Liver (tissue), 9 donors: ENCODE measurements around the gene NXN. TPM values are rescaled to one million over a fixed set of nuclear protein-coding genes. Genes with fewer than 3 reads are reported as not detected.

ENCODE experiments used
- DNase-seq: peaks from one replicate; pipeline ENCODE4 v3.0.0-alpha.2; 2017; ENCODE audit warnings: low spot score
- H3K27ac ChIP-seq, 2 donors: one replicate each; pipeline ENCODE4 v1.7.0; 2013; ENCODE audit warnings: inconsistent platforms in 2 of 2, low read length in 2 of 2, control low read depth in 1 of 2, low read depth in 1 of 2, mild to moderate bottlenecking in 1 of 2
- H3K27me3 ChIP-seq, 4 donors: one replicate each; pipeline versions ENCODE4 v1.6.1 to v1.7.0; 2013; ENCODE audit warnings: low read length in 3 of 4, inconsistent platforms in 1 of 4, mild to moderate bottlenecking in 1 of 4, moderate library complexity in 1 of 4; ENCODE audit not compliant: control insufficient read depth in 4 of 4, insufficient read depth in 4 of 4
- H3K36me3 ChIP-seq, 4 donors: one replicate each; pipeline versions ENCODE4 v1.6.1 to v1.7.0; 2013; ENCODE audit warnings: low read length in 3 of 4, mild to moderate bottlenecking in 3 of 4, low read depth in 1 of 4, moderate library complexity in 1 of 4; ENCODE audit not compliant: control insufficient read depth in 4 of 4, insufficient read depth in 3 of 4
- H3K4me1 ChIP-seq, 4 donors: one replicate each; pipeline versions ENCODE4 v1.6.1 to v1.7.0; 2013; ENCODE audit warnings: low read length in 3 of 4, mild to moderate bottlenecking in 3 of 4, moderate library complexity in 1 of 4; ENCODE audit not compliant: control insufficient read depth in 4 of 4, insufficient read depth in 4 of 4
- H3K4me3 ChIP-seq, 3 donors: one replicate each; pipeline versions ENCODE4 v1.6.1 to v1.7.0; 2013; ENCODE audit warnings: low read length in 3 of 3, control low read depth in 1 of 3, low read depth in 1 of 3, mild to moderate bottlenecking in 1 of 3
- H3K9ac ChIP-seq, 2 donors: one replicate each; pipeline ENCODE4 v1.7.0; 2013; ENCODE audit warnings: low read length in 2 of 2, mild to moderate bottlenecking in 2 of 2, moderate library complexity in 2 of 2, control low read depth in 1 of 2, low read depth in 1 of 2
- H3K9me3 ChIP-seq, 4 donors: one replicate each; pipeline versions ENCODE4 v1.6.1 to v1.7.0; 2013; ENCODE audit warnings: low read length in 3 of 4; ENCODE audit not compliant: control insufficient read depth in 4 of 4
- ATF3 ChIP-seq: IDR thresholded peaks from 2 replicates; pipeline ENCODE4 v1.6.1; 2016; ENCODE audit warnings: antibody characterized with exemption
- CTCF ChIP-seq: fragments of 150-350 bp; IDR thresholded peaks from 2 replicates; pipeline ENCODE4 v1.5.1; 2017; ENCODE audit warnings: improper control_type of control experiment, low read depth, low read length; ENCODE audit not compliant: missing input control
- EGR1 ChIP-seq, 2 donors: IDR thresholded peaks; 2 replicates each; pipeline ENCODE4 v1.6.1; 2016 to 2018; ENCODE audit warnings: antibody characterized with exemption in 2 of 2, low read depth in 2 of 2
- FOXA1 ChIP-seq: IDR thresholded peaks from 2 replicates; pipeline ENCODE4 v1.6.1; 2016; ENCODE audit warnings: antibody characterized with exemption
- FOXA2 ChIP-seq: IDR thresholded peaks from 2 replicates; pipeline ENCODE4 v1.6.1; 2016; ENCODE audit warnings: antibody characterized with exemption
- HNF4A ChIP-seq, 2 donors: conservative IDR thresholded peaks; 2 replicates each; pipeline ENCODE4 v1.6.1; 2016; ENCODE audit warnings: antibody characterized with exemption in 2 of 2, mild to moderate bottlenecking in 2 of 2
- HNF4G ChIP-seq: IDR thresholded peaks from 2 replicates; pipeline ENCODE4 v1.6.1; 2016; ENCODE audit warnings: antibody characterized with exemption
- JUND ChIP-seq, 2 donors: IDR thresholded peaks; 2 replicates each; pipeline ENCODE4 v1.6.1; 2016; ENCODE audit warnings: antibody characterized with exemption in 2 of 2
- MAX ChIP-seq: IDR thresholded peaks from 2 replicates; pipeline ENCODE4 v1.6.1; 2016; ENCODE audit warnings: antibody characterized with exemption
- NR2F2 ChIP-seq: IDR thresholded peaks from 2 replicates; pipeline ENCODE4 v1.6.1; 2016; ENCODE audit warnings: antibody characterized with exemption
- RAD21 ChIP-seq, 2 donors: IDR thresholded peaks; 2 replicates each; pipeline ENCODE4 v1.6.1; 2016; ENCODE audit warnings: antibody characterized with exemption in 2 of 2, mild to moderate bottlenecking in 2 of 2
- RXRA ChIP-seq, 2 donors: IDR thresholded peaks; 2 replicates each; pipeline ENCODE4 v1.6.1; 2017 to 2018; ENCODE audit warnings: antibody characterized with exemption in 2 of 2, mild to moderate bottlenecking in 1 of 2
- SP1 ChIP-seq: IDR thresholded peaks from 2 replicates; pipeline ENCODE4 v1.6.1; 2018; ENCODE audit warnings: antibody characterized with exemption, mild to moderate bottlenecking
- TAF1 ChIP-seq: conservative IDR thresholded peaks from 2 replicates; pipeline ENCODE4 v1.6.1; 2016; ENCODE audit warnings: antibody characterized with exemption, mild to moderate bottlenecking
- YY1 ChIP-seq: IDR thresholded peaks from 2 replicates; pipeline ENCODE4 v1.6.1; 2016; ENCODE audit warnings: antibody characterized with exemption, mild to moderate bottlenecking
- ZBTB33 ChIP-seq: IDR thresholded peaks from 2 replicates; pipeline ENCODE4 v1.6.1; 2016; ENCODE audit warnings: antibody characterized with exemption
- WGBS: extraction: QIAGEN DNeasy Blood & Tissue Kit; methylation state at CpG from one replicate; pipeline ENCODE4 v1.1.7; 2013; 5-methylcytosine and 5-hydroxymethylcytosine counted together
- polyA plus RNA-seq, 2 donors: library from polyadenylated mRNA; stranded (reverse) in 1 of 2; unstranded in 1 of 2; fragments of 200-250 nt in 1 of 2; fragments of >200 nt in 1 of 2; fragmentation: Nextera tagmentation in 1 of 2; extraction: Ambion mirVana in 1 of 2; gene quantifications; one replicate each; pipeline versions ENCODE4 v1.2.1 to v1.2.3, GENCODE V29; 2013 to 2015
- total RNA-seq, 2 donors: library from RNA; depleted of rRNA; stranded (reverse); fragments of >200 nt; gene quantifications; one replicate each; pipeline ENCODE4 v1.2.3, GENCODE V29; 2014
- donor health status: healthy.
- donor health status: healthy.
- donor health status: healthy.
- donor health status: healthy.
- donor health status: healthy.

Gene NXN
- total and polyA plus RNA-seq, 4 donors = 2.3 to 4.5 (median 3.3) TPM

GRCh38 chr17:789160-789840 is 190.3 kb downstream of the NXN start:
- H3K27me3 ChIP-seq = no peaks in the 10 kb centered on the region
- peaks cover 0 to 5% (median 0%) of the 10 kb centered on the region in 4 donors for H3K4me1 ChIP-seq
- no peak for DNase-seq
- TF ChIP-seq JUND (IDR thresholded peaks at IDR 0.05) (no peak), FOXA2 (no peak)
- H3K27ac ChIP-seq = no peak overlapping the region
- no peak overlapping the region for H3K4me3 ChIP-seq
- WGBS = 94% methylated on average over 14 of the region's 14 CpGs
- no peak overlapping the region for H3K9ac ChIP-seq
- H3K9me3 ChIP-seq = no peaks in the 10 kb centered on the region
- H3K36me3 ChIP-seq = peaks cover 4 to 37% (median 23%) of the 10 kb centered on the region in 4 donors

- Histone ChIP-seq H3K4me1 (peaks cover 0 to 12% (median 6%) of the 10 kb centered on the region in 4 donors), H3K4me3 (no peak overlapping the region), H3K9me3 (no peaks in the 10 kb centered on the region), H3K36me3 (peaks cover 4 to 37% (median 25%) of the 10 kb centered on the region in 4 donors), H3K27me3 (no peaks in the 10 kb centered on the region), H3K9ac (no peak overlapping the region), H3K27ac (no peak overlapping the region)
- no peak for DNase-seq
- 93% methylated on average over 4 of the region's 4 CpGs for WGBS
- TF ChIP-seq FOXA1 (no peak), YY1 (no peak), MAX (no peak), ZBTB33 (no peak), TAF1 (no peak), CTCF (no peak), SP1 (no peak), RXRA (IDR thresholded peaks at IDR 0.05) (no peak), HNF4A (conservative IDR thresholded peaks at IDR 0.05) (no peak), ATF3 (no peak), HNF4G (no peak), JUND (IDR thresholded peaks at IDR 0.05) (no peak), NR2F2 (no peak)
Observed at GRCh38 chr17:788551-788950, 191.0 kb downstream of the NXN start.

GRCh38 chr17:787641-788221 is 191.8 kb downstream of the NXN start:
- 85% methylated on average over 12 of the region's 12 CpGs for WGBS
- H3K27ac ChIP-seq = no peak overlapping the region
- no peaks in the 10 kb centered on the region for H3K9me3 ChIP-seq
- peaks cover 5 to 21% (median 14%) of the 10 kb centered on the region in 4 donors for H3K4me1 ChIP-seq
- no peak overlapping the region for H3K4me3 ChIP-seq
- no peak for TF ChIP-seq NR2F2
- TF ChIP-seq ZBTB33 = no peak
- TF ChIP-seq MAX = no peak
- TF ChIP-seq FOXA2 = no peak
- no peak for TF ChIP-seq EGR1 (IDR thresholded peaks at IDR 0.05; ENCODE audit: low read depth in 2 of 2)
- TF ChIP-seq HNF4G = no peak
- TF ChIP-seq SP1 = no peak
- no peak for TF ChIP-seq RAD21 (IDR thresholded peaks at IDR 0.05)
- TF ChIP-seq CTCF = no peak
- H3K9ac ChIP-seq = no peak overlapping the region
- DNase-seq = no peak
- H3K36me3 ChIP-seq = peaks cover 4 to 37% (median 25%) of the 10 kb centered on the region in 4 donors
- no peaks in the 10 kb centered on the region for H3K27me3 ChIP-seq
